Liver (tissue), 9 donors: ENCODE measurements around the gene FBXW4. TPM values are rescaled to one million over a fixed set of nuclear protein-coding genes. Genes with fewer than 3 reads are reported as not detected.

Source experiments
- DNase-seq: peaks from one replicate; pipeline ENCODE4 v3.0.0-alpha.2; 2017; ENCODE audit warnings: low spot score
- H3K27ac ChIP-seq, 2 donors: one replicate each; pipeline ENCODE4 v1.7.0; 2013; ENCODE audit warnings: inconsistent platforms in 2 of 2, low read length in 2 of 2, control low read depth in 1 of 2, low read depth in 1 of 2, mild to moderate bottlenecking in 1 of 2
- H3K27me3 ChIP-seq, 4 donors: one replicate each; pipeline versions ENCODE4 v1.6.1 to v1.7.0; 2013; ENCODE audit warnings: low read length in 3 of 4, inconsistent platforms in 1 of 4, mild to moderate bottlenecking in 1 of 4, moderate library complexity in 1 of 4; ENCODE audit not compliant: control insufficient read depth in 4 of 4, insufficient read depth in 4 of 4
- H3K36me3 ChIP-seq, 4 donors: one replicate each; pipeline versions ENCODE4 v1.6.1 to v1.7.0; 2013; ENCODE audit warnings: low read length in 3 of 4, mild to moderate bottlenecking in 3 of 4, low read depth in 1 of 4, moderate library complexity in 1 of 4; ENCODE audit not compliant: control insufficient read depth in 4 of 4, insufficient read depth in 3 of 4
- H3K4me1 ChIP-seq, 4 donors: one replicate each; pipeline versions ENCODE4 v1.6.1 to v1.7.0; 2013; ENCODE audit warnings: low read length in 3 of 4, mild to moderate bottlenecking in 3 of 4, moderate library complexity in 1 of 4; ENCODE audit not compliant: control insufficient read depth in 4 of 4, insufficient read depth in 4 of 4
- H3K4me3 ChIP-seq, 3 donors: one replicate each; pipeline versions ENCODE4 v1.6.1 to v1.7.0; 2013; ENCODE audit warnings: low read length in 3 of 3, control low read depth in 1 of 3, low read depth in 1 of 3, mild to moderate bottlenecking in 1 of 3
- H3K9ac ChIP-seq, 2 donors: one replicate each; pipeline ENCODE4 v1.7.0; 2013; ENCODE audit warnings: low read length in 2 of 2, mild to moderate bottlenecking in 2 of 2, moderate library complexity in 2 of 2, control low read depth in 1 of 2, low read depth in 1 of 2
- H3K9me3 ChIP-seq, 4 donors: one replicate each; pipeline versions ENCODE4 v1.6.1 to v1.7.0; 2013; ENCODE audit warnings: low read length in 3 of 4; ENCODE audit not compliant: control insufficient read depth in 4 of 4
- ATF3 ChIP-seq: IDR thresholded peaks from 2 replicates; pipeline ENCODE4 v1.6.1; 2016; ENCODE audit warnings: antibody characterized with exemption
- CTCF ChIP-seq: fragments of 150-350 bp; IDR thresholded peaks from 2 replicates; pipeline ENCODE4 v1.5.1; 2017; ENCODE audit warnings: improper control_type of control experiment, low read depth, low read length; ENCODE audit not compliant: missing input control
- FOXA1 ChIP-seq: IDR thresholded peaks from 2 replicates; pipeline ENCODE4 v1.6.1; 2016; ENCODE audit warnings: antibody characterized with exemption
- FOXA2 ChIP-seq: IDR thresholded peaks from 2 replicates; pipeline ENCODE4 v1.6.1; 2016; ENCODE audit warnings: antibody characterized with exemption
- GABPA ChIP-seq, 2 donors: IDR thresholded peaks in 1 of 2; conservative IDR thresholded peaks in 1 of 2; 2 replicates each; pipeline ENCODE4 v1.6.1; 2016; ENCODE audit warnings: antibody characterized with exemption in 2 of 2, mild to moderate bottlenecking in 1 of 2, moderate library complexity in 1 of 2
- HNF4A ChIP-seq, 2 donors: conservative IDR thresholded peaks; 2 replicates each; pipeline ENCODE4 v1.6.1; 2016; ENCODE audit warnings: antibody characterized with exemption in 2 of 2, mild to moderate bottlenecking in 2 of 2
- JUND ChIP-seq, 2 donors: IDR thresholded peaks; 2 replicates each; pipeline ENCODE4 v1.6.1; 2016; ENCODE audit warnings: antibody characterized with exemption in 2 of 2
- MAX ChIP-seq: IDR thresholded peaks from 2 replicates; pipeline ENCODE4 v1.6.1; 2016; ENCODE audit warnings: antibody characterized with exemption
- RAD21 ChIP-seq, 2 donors: IDR thresholded peaks; 2 replicates each; pipeline ENCODE4 v1.6.1; 2016; ENCODE audit warnings: antibody characterized with exemption in 2 of 2, mild to moderate bottlenecking in 2 of 2
- RXRA ChIP-seq, 2 donors: IDR thresholded peaks; 2 replicates each; pipeline ENCODE4 v1.6.1; 2017 to 2018; ENCODE audit warnings: antibody characterized with exemption in 2 of 2, mild to moderate bottlenecking in 1 of 2
- SP1 ChIP-seq: IDR thresholded peaks from 2 replicates; pipeline ENCODE4 v1.6.1; 2018; ENCODE audit warnings: antibody characterized with exemption, mild to moderate bottlenecking
- TAF1 ChIP-seq: conservative IDR thresholded peaks from 2 replicates; pipeline ENCODE4 v1.6.1; 2016; ENCODE audit warnings: antibody characterized with exemption, mild to moderate bottlenecking
- YY1 ChIP-seq: IDR thresholded peaks from 2 replicates; pipeline ENCODE4 v1.6.1; 2016; ENCODE audit warnings: antibody characterized with exemption, mild to moderate bottlenecking
- WGBS: extraction: QIAGEN DNeasy Blood & Tissue Kit; methylation state at CpG from one replicate; pipeline ENCODE4 v1.1.7; 2013; 5-methylcytosine and 5-hydroxymethylcytosine counted together
- polyA plus RNA-seq, 2 donors: library from polyadenylated mRNA; stranded (reverse) in 1 of 2; unstranded in 1 of 2; fragments of 200-250 nt in 1 of 2; fragments of >200 nt in 1 of 2; fragmentation: Nextera tagmentation in 1 of 2; extraction: Ambion mirVana in 1 of 2; gene quantifications; one replicate each; pipeline versions ENCODE4 v1.2.1 to v1.2.3, GENCODE V29; 2013 to 2015
- total RNA-seq, 2 donors: library from RNA; depleted of rRNA; stranded (reverse); fragments of >200 nt; gene quantifications; one replicate each; pipeline ENCODE4 v1.2.3, GENCODE V29; 2014
- TF ChIP-seq, protein P1 (sequence below): IDR thresholded peaks from 2 replicates; pipeline ENCODE4 v1.6.1; 2016; ENCODE audit warnings: antibody characterized with exemption, mild to moderate bottlenecking
- donor health status: healthy.
- donor health status: healthy.
- donor health status: healthy.
- donor health status: healthy.
- donor health status: healthy.

FBXW4 gene
- total and polyA plus RNA-seq, 4 donors = 5.4 to 54.1 (median 20.5) TPM

GRCh38 chr10:101572785-101573184 lies 122.2 kb downstream of the FBXW4 start:
- no peak for DNase-seq
- WGBS = 94% methylated on average over 2 of the region's 2 CpGs
- H3K4me1 ChIP-seq = peaks cover 7 to 16% (median 9%) of the 10 kb centered on the region in 4 donors
- H3K9ac ChIP-seq = no peak overlapping the region
- H3K27ac ChIP-seq = no peak overlapping the region
- H3K9me3 ChIP-seq = peaks cover 5 to 10% (median 8%) of the 10 kb centered on the region in 4 donors
- no peak overlapping the region for H3K4me3 ChIP-seq
- TF ChIP-seq RXRA (IDR thresholded peaks at IDR 0.05) (no peak), ATF3 (no peak), HNF4A (conservative IDR thresholded peaks at IDR 0.05) (no peak), SP1 (no peak), FOXA1 (no peak), YY1 (no peak), CTCF (no peak), JUND (IDR thresholded peaks at IDR 0.05) (no peak), TAF1 (no peak), RAD21 (IDR thresholded peaks at IDR 0.05) (no peak), GABPA (IDR thresholded peaks at IDR 0.05 in 1 of 2, conservative IDR thresholded peaks at IDR 0.05 in 1 of 2) (no peak), MAX (no peak), FOXA2 (no peak)
- TF ChIP-seq, protein P1, sequence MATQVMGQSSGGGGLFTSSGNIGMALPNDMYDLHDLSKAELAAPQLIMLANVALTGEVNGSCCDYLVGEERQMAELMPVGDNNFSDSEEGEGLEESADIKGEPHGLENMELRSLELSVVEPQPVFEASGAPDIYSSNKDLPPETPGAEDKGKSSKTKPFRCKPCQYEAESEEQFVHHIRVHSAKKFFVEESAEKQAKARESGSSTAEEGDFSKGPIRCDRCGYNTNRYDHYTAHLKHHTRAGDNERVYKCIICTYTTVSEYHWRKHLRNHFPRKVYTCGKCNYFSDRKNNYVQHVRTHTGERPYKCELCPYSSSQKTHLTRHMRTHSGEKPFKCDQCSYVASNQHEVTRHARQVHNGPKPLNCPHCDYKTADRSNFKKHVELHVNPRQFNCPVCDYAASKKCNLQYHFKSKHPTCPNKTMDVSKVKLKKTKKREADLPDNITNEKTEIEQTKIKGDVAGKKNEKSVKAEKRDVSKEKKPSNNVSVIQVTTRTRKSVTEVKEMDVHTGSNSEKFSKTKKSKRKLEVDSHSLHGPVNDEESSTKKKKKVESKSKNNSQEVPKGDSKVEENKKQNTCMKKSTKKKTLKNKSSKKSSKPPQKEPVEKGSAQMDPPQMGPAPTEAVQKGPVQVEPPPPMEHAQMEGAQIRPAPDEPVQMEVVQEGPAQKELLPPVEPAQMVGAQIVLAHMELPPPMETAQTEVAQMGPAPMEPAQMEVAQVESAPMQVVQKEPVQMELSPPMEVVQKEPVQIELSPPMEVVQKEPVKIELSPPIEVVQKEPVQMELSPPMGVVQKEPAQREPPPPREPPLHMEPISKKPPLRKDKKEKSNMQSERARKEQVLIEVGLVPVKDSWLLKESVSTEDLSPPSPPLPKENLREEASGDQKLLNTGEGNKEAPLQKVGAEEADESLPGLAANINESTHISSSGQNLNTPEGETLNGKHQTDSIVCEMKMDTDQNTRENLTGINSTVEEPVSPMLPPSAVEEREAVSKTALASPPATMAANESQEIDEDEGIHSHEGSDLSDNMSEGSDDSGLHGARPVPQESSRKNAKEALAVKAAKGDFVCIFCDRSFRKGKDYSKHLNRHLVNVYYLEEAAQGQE = no peak
- H3K36me3 ChIP-seq = peaks cover 0 to 6% (median 0%) of the 10 kb centered on the region in 4 donors
- peaks cover 0 to 7% (median 1%) of the 10 kb centered on the region in 4 donors for H3K27me3 ChIP-seq

GRCh38 chr10:101572126-101572525 lies 122.8 kb downstream of the FBXW4 start:
- Histone ChIP-seq H3K4me3 (no peak overlapping the region), H3K9ac (no peak overlapping the region), H3K27ac (no peak overlapping the region), H3K27me3 (peaks cover 0 to 7% (median 2%) of the 10 kb centered on the region in 4 donors), H3K9me3 (peaks cover 5 to 10% (median 8%) of the 10 kb centered on the region in 4 donors), H3K4me1 (peaks cover 7 to 16% (median 9%) of the 10 kb centered on the region in 4 donors), H3K36me3 (peaks cover 0 to 3% (median 0%) of the 10 kb centered on the region in 4 donors)
- TF ChIP-seq MAX (no peak), YY1 (no peak), SP1 (no peak), HNF4A (conservative IDR thresholded peaks at IDR 0.05) (no peak)
- DNase-seq = no peak
- 90% methylated on average over 7 of the region's 7 CpGs for WGBS
